Measurements from ENCODE around the gene PI4KA.

DNA sequence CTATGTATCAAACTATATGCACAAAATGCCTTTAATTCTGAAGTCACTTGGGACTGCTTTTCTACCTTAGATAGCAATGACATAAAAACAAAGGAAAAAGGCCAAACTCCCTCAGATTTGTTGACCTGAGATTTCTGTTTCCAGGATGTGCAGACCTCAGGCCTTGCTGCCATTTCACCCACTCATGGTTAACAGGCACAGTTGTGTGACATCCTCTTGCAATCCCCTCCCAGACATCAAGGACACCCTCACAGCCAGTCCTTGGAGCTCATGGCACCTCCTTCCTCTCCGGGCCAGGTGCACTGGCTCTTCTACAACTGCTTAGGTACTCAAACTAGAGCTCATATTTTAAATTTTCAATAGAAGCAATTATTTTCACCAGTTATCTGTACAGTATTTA is 47.4 kb downstream of the PI4KA start:
- TF ChIP-seq, protein P1, sequence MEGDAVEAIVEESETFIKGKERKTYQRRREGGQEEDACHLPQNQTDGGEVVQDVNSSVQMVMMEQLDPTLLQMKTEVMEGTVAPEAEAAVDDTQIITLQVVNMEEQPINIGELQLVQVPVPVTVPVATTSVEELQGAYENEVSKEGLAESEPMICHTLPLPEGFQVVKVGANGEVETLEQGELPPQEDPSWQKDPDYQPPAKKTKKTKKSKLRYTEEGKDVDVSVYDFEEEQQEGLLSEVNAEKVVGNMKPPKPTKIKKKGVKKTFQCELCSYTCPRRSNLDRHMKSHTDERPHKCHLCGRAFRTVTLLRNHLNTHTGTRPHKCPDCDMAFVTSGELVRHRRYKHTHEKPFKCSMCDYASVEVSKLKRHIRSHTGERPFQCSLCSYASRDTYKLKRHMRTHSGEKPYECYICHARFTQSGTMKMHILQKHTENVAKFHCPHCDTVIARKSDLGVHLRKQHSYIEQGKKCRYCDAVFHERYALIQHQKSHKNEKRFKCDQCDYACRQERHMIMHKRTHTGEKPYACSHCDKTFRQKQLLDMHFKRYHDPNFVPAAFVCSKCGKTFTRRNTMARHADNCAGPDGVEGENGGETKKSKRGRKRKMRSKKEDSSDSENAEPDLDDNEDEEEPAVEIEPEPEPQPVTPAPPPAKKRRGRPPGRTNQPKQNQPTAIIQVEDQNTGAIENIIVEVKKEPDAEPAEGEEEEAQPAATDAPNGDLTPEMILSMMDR (conservative IDR thresholded peaks at IDR 0.05 in 1 of 2, IDR thresholded peaks at IDR 0.05 in 1 of 2; ENCODE audit: extremely low read depth in 1 of 2, insufficient read depth in 1 of 2, low read depth in 1 of 2, low read length in 2 of 2), result no peak
- no peak for TF ChIP-seq EZH2 (IDR thresholded peaks at IDR 0.05; ENCODE audit: borderline replicate concordance, low read length)

All from mammary epithelial cell (primary cell).